HEK293 (cell line): ENCODE results near the gene KCTD14.

ENCODE experiments used
- CTCF ChIA-PET: fragments of 350-600 bp; formaldehyde crosslinking; extraction: SDS; loops from one replicate; lab custom pipeline; 2021; ENCODE audit warnings: antibody characterized with exemption; lab: Yijun Ruan, JAX
- POLR2A ChIA-PET: fragments of 300-600 bp; formaldehyde crosslinking; extraction: SDS; loops from one replicate; lab custom pipeline; 2020; ENCODE audit warnings: antibody characterized with exemption, inconsistent platforms; lab: Yijun Ruan, JAX
- H3K27ac ChIP-seq: fragments of 200-500 bp; sonication (Bioruptor generic); 2 replicates; pipeline ENCODE4 v1.5.1; 2014; ENCODE audit warnings: low read depth, low read length, control low read depth, inconsistent platforms; ENCODE audit errors: extremely low read depth
- H3K36me3 ChIP-seq, 2 experiments: fragments of 200-500 bp in 1 of 2; sonication (Bioruptor generic) in 1 of 2; 1 replicate in 1 of 2; 2 replicates in 1 of 2; pipeline ENCODE4 v1.5.1; 2014 to 2017; ENCODE audit warnings: inconsistent platforms in 2 of 2, low read length in 2 of 2; ENCODE audit not compliant: control insufficient read depth in 2 of 2, insufficient read depth in 1 of 2
- H3K4me1 ChIP-seq: fragments of 200-500 bp; sonication (Bioruptor generic); 2 replicates; pipeline ENCODE4 v1.5.1; 2014; ENCODE audit warnings: mild to moderate bottlenecking, low read length, inconsistent platforms; ENCODE audit not compliant: control insufficient read depth, insufficient read depth
- H3K4me3 ChIP-seq: 2 replicates; pipeline ENCODE4 v1.5.1; 2011; ENCODE audit warnings: low read depth, mild to moderate bottlenecking, control low read depth, low read length, moderate library complexity
- H3K9me3 ChIP-seq: fragments of 200-500 bp; sonication (Bioruptor generic); 2 replicates; pipeline ENCODE4 v1.5.1; 2014; ENCODE audit warnings: low read depth, low read length, inconsistent platforms; ENCODE audit not compliant: control insufficient read depth, insufficient read depth
- KLF10 ChIP-seq: fragments of 450-650 bp; IDR thresholded peaks from 2 replicates; pipeline ENCODE4 v1.5.1; 2018; ENCODE audit warnings: missing biosample characterization, mild to moderate bottlenecking, missing genetic modification characterization
- SCRT2 ChIP-seq: fragments of 450-650 bp; formaldehyde crosslinking; IDR thresholded peaks from 2 replicates; pipeline ENCODE4 v1.5.1; 2016; ENCODE audit warnings: missing biosample characterization, missing genetic modification characterization
- WT1 ChIP-seq: fragments of 450-650 bp; formaldehyde crosslinking; IDR thresholded peaks from 2 replicates; pipeline ENCODE4 v1.5.1; 2016; ENCODE audit warnings: missing biosample characterization, missing genetic modification characterization
- ZNF184 ChIP-seq: fragments of 450-650 bp; IDR thresholded peaks from 2 replicates; pipeline ENCODE4 v1.5.1; 2018; ENCODE audit warnings: missing biosample characterization, mild to moderate bottlenecking, missing genetic modification characterization
- ZNF239 ChIP-seq: fragments of 450-650 bp; formaldehyde crosslinking; IDR thresholded peaks from 2 replicates; pipeline ENCODE4 v1.5.1; 2016; ENCODE audit warnings: missing biosample characterization, missing genetic modification characterization
- ZNF248 ChIP-seq: fragments of 450-650 bp; formaldehyde crosslinking; IDR thresholded peaks from 2 replicates; pipeline ENCODE4 v1.5.1; 2017; ENCODE audit warnings: missing biosample characterization, missing genetic modification characterization
- ZNF354C ChIP-seq: fragments of 450-650 bp; formaldehyde crosslinking; IDR thresholded peaks from 2 replicates; pipeline ENCODE4 v1.5.1; 2016; ENCODE audit warnings: missing biosample characterization, missing genetic modification characterization, low read depth, borderline replicate concordance
- ZNF362 ChIP-seq: fragments of 450-650 bp; formaldehyde crosslinking; IDR thresholded peaks from 2 replicates; pipeline ENCODE4 v1.5.1; 2016; ENCODE audit warnings: missing biosample characterization, missing genetic modification characterization
- ZNF366 ChIP-seq: fragments of 450-650 bp; formaldehyde crosslinking; conservative IDR thresholded peaks from 2 replicates; pipeline ENCODE4 v1.5.1; 2016; ENCODE audit warnings: missing biosample characterization, missing genetic modification characterization
- ZNF398 ChIP-seq: fragments of 450-650 bp; formaldehyde crosslinking; IDR thresholded peaks from 2 replicates; pipeline ENCODE4 v1.5.1; 2017; ENCODE audit warnings: missing biosample characterization, missing genetic modification characterization
- ZNF621 ChIP-seq: fragments of 450-650 bp; formaldehyde crosslinking; IDR thresholded peaks from 2 replicates; pipeline ENCODE4 v1.5.1; 2017; ENCODE audit warnings: missing biosample characterization, missing genetic modification characterization
- ZNF654 ChIP-seq: fragments of 450-650 bp; formaldehyde crosslinking; IDR thresholded peaks from 2 replicates; pipeline ENCODE4 v1.5.1; 2016; ENCODE audit warnings: low read depth, missing biosample characterization, missing genetic modification characterization
- ZNF704 ChIP-seq: fragments of 450-650 bp; formaldehyde crosslinking; IDR thresholded peaks from 2 replicates; pipeline ENCODE4 v1.5.1; 2016; ENCODE audit warnings: missing biosample characterization, missing genetic modification characterization
- ZSCAN5A ChIP-seq: fragments of 450-650 bp; formaldehyde crosslinking; IDR thresholded peaks from 2 replicates; pipeline ENCODE4 v1.5.1; 2016; ENCODE audit warnings: missing biosample characterization, missing genetic modification characterization
- TF ChIP-seq, protein P1 (sequence below): fragments of 450-650 bp; formaldehyde crosslinking; IDR thresholded peaks from 2 replicates; pipeline ENCODE4 v1.5.1; 2016; ENCODE audit warnings: missing biosample characterization, missing genetic modification characterization
- TF ChIP-seq, protein P2 (sequence below): fragments of 450-650 bp; IDR thresholded peaks from 2 replicates; pipeline ENCODE4 v1.5.1; 2018; ENCODE audit warnings: missing biosample characterization, mild to moderate bottlenecking, missing genetic modification characterization
- TF ChIP-seq, protein P3 (sequence below): fragments of 450-650 bp; formaldehyde crosslinking; IDR thresholded peaks from 2 replicates; pipeline ENCODE4 v1.5.1; 2016; ENCODE audit warnings: missing biosample characterization, missing genetic modification characterization
- TF ChIP-seq, protein P4 (sequence below): fragments of 450-650 bp; formaldehyde crosslinking; IDR thresholded peaks from 2 replicates; pipeline ENCODE4 v1.5.1; 2016; ENCODE audit warnings: missing biosample characterization, missing genetic modification characterization

KCTD14 gene

GRCh38 chr11:78000193-78000592 is 22.9 kb downstream of the KCTD14 start (continued):
- peak; percentile 91 for TF ChIP-seq SCRT2 (tag by site-specific recombination)
- TF ChIP-seq ZSCAN5A (tag by site-specific recombination): no peak
- no peak for TF ChIP-seq WT1 (tag by site-specific recombination)
- TF ChIP-seq ZNF654 (tag by site-specific recombination): peak; percentile 47
- TF ChIP-seq, protein P1, sequence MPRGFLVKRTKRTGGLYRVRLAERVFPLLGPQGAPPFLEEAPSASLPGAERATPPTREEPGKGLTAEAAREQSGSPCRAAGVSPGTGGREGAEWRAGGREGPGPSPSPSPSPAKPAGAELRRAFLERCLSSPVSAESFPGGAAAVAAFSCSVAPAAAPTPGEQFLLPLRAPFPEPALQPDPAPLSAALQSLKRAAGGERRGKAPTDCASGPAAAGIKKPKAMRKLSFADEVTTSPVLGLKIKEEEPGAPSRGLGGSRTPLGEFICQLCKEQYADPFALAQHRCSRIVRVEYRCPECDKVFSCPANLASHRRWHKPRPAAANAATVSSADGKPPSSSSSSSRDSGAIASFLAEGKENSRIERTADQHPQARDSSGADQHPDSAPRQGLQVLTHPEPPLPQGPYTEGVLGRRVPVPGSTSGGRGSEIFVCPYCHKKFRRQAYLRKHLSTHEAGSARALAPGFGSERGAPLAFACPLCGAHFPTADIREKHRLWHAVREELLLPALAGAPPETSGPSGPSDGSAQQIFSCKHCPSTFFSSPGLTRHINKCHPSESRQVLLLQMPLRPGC: no peak
- TF ChIP-seq ZNF362 (tag by site-specific recombination): no peak
- TF ChIP-seq, protein P2, sequence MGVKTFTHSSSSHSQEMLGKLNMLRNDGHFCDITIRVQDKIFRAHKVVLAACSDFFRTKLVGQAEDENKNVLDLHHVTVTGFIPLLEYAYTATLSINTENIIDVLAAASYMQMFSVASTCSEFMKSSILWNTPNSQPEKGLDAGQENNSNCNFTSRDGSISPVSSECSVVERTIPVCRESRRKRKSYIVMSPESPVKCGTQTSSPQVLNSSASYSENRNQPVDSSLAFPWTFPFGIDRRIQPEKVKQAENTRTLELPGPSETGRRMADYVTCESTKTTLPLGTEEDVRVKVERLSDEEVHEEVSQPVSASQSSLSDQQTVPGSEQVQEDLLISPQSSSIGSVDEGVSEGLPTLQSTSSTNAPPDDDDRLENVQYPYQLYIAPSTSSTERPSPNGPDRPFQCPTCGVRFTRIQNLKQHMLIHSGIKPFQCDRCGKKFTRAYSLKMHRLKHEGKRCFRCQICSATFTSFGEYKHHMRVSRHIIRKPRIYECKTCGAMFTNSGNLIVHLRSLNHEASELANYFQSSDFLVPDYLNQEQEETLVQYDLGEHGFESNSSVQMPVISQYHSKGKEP (tag by site-specific recombination): no peak
- TF ChIP-seq, all 188 proteins: peak for 5

DNA sequence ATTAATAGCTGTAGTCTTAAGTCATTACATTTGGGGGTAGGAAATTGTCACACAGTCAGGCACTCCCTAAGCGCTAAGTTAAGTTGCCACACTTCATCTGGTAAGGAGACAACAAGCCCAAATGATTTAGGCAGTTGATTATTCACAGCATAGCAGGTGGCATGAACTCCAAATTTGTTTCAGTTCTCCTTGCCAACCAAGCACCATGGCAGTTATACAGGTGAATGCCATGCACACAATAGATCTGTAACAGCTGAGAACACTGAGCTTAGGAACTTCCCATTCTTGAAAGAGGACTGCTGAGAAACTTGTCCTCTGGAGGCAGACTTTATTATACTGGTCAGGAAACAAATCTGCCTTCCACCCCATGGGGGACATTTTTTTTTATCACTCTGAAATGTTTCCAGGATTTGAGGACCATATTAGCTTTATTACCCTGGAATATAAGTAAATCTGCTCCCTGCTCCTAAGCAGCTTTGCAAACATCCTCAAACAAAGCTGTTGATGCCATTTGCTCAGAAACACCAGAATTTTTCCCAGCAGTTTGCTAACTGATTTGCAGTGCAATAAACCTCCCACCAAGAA is 23.5 kb downstream of the KCTD14 start:
- TF ChIP-seq ZNF621 (tag by site-specific recombination) (no peak), ZNF184 (no peak), KLF10 (no peak), ZNF366 (tag by site-specific recombination) (no peak), ZNF239 (no peak), ZNF704 (tag by site-specific recombination) (no peak), ZNF354C (tag by site-specific recombination) (no peak), ZNF398 (tag by site-specific recombination) (no peak), ZNF248 (no peak)
- TF ChIP-seq, protein P3, sequence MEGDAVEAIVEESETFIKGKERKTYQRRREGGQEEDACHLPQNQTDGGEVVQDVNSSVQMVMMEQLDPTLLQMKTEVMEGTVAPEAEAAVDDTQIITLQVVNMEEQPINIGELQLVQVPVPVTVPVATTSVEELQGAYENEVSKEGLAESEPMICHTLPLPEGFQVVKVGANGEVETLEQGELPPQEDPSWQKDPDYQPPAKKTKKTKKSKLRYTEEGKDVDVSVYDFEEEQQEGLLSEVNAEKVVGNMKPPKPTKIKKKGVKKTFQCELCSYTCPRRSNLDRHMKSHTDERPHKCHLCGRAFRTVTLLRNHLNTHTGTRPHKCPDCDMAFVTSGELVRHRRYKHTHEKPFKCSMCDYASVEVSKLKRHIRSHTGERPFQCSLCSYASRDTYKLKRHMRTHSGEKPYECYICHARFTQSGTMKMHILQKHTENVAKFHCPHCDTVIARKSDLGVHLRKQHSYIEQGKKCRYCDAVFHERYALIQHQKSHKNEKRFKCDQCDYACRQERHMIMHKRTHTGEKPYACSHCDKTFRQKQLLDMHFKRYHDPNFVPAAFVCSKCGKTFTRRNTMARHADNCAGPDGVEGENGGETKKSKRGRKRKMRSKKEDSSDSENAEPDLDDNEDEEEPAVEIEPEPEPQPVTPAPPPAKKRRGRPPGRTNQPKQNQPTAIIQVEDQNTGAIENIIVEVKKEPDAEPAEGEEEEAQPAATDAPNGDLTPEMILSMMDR (tag by site-specific recombination): no peak
- TF ChIP-seq, protein P4, sequence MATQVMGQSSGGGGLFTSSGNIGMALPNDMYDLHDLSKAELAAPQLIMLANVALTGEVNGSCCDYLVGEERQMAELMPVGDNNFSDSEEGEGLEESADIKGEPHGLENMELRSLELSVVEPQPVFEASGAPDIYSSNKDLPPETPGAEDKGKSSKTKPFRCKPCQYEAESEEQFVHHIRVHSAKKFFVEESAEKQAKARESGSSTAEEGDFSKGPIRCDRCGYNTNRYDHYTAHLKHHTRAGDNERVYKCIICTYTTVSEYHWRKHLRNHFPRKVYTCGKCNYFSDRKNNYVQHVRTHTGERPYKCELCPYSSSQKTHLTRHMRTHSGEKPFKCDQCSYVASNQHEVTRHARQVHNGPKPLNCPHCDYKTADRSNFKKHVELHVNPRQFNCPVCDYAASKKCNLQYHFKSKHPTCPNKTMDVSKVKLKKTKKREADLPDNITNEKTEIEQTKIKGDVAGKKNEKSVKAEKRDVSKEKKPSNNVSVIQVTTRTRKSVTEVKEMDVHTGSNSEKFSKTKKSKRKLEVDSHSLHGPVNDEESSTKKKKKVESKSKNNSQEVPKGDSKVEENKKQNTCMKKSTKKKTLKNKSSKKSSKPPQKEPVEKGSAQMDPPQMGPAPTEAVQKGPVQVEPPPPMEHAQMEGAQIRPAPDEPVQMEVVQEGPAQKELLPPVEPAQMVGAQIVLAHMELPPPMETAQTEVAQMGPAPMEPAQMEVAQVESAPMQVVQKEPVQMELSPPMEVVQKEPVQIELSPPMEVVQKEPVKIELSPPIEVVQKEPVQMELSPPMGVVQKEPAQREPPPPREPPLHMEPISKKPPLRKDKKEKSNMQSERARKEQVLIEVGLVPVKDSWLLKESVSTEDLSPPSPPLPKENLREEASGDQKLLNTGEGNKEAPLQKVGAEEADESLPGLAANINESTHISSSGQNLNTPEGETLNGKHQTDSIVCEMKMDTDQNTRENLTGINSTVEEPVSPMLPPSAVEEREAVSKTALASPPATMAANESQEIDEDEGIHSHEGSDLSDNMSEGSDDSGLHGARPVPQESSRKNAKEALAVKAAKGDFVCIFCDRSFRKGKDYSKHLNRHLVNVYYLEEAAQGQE (tag by site-specific recombination): no peak
- TF ChIP-seq, protein P1: no peak
- Histone ChIP-seq H3K4me3 (no peak overlapping the region), H3K4me1 (no peaks in the 10 kb centered on the region), H3K27ac (no peak overlapping the region), H3K36me3 (no peaks in the 10 kb centered on the region), H3K9me3 (no peaks in the 10 kb centered on the region)
- POLR2A ChIA-PET: interaction anchor here (1.5 kb wide), 1 partner anchor 180 kb away, joined by 3 read pairs; no protein-coding TSS in a partner anchor
- CTCF ChIA-PET: interaction anchor here (0.6 to 2.2 kb wide), 19 partner anchors 8 to 565 kb away, joined by 3 to 17 read pairs (median 4); partner anchors contain the start of gene RSF1
